Glutamatergic neuron (in vitro differentiated cells): ENCODE results near the gene PI4KA. TPM values are rescaled to one million over a fixed set of nuclear protein-coding genes. Genes with fewer than 3 reads are reported as not detected.

Source experiments
- DNase-seq: peaks from one replicate; pipeline ENCODE4 v3.0.0; 2022
- H3K27ac Mint-ChIP-seq: one replicate; pipeline ENCODE4 v1.8.0; 2020; ENCODE audit warnings: mild to moderate bottlenecking, mixed read lengths, inconsistent platforms; ENCODE audit not compliant: unreplicated experiment
- H3K27me3 Mint-ChIP-seq: one replicate; pipeline ENCODE4 v1.8.0; 2020; ENCODE audit warnings: mild to moderate bottlenecking, moderate library complexity, mixed read lengths, inconsistent platforms; ENCODE audit not compliant: unreplicated experiment
- H3K36me3 Mint-ChIP-seq: one replicate; pipeline ENCODE4 v1.8.0; 2020; ENCODE audit warnings: mild to moderate bottlenecking, mixed read lengths, inconsistent platforms; ENCODE audit not compliant: unreplicated experiment
- H3K4me1 Mint-ChIP-seq: one replicate; pipeline ENCODE4 v1.8.0; 2020; ENCODE audit warnings: mild to moderate bottlenecking, low read depth, mixed read lengths, inconsistent platforms; ENCODE audit not compliant: unreplicated experiment
- H3K4me3 Mint-ChIP-seq: one replicate; pipeline ENCODE4 v1.8.0; 2020; ENCODE audit warnings: mild to moderate bottlenecking, mixed read lengths, inconsistent platforms; ENCODE audit not compliant: unreplicated experiment
- H3K9me3 Mint-ChIP-seq: one replicate; pipeline ENCODE4 v1.8.0; 2020; ENCODE audit warnings: mild to moderate bottlenecking, moderate library complexity, mixed read lengths, inconsistent platforms; ENCODE audit not compliant: unreplicated experiment
- total RNA-seq: library from RNA; stranded (reverse); fragmentation: NEBNext Ultra II Directional; extraction: Animal tissue kit (Norgen Biotek cat#: 25700); gene quantifications from one replicate; pipeline ENCODE4 v1.2.1, GENCODE V29; 2021; ENCODE audit not compliant: unreplicated experiment
- TF ChIP-seq, protein P1 (sequence below): fragments of 200-600 bp; sonication (generic); IDR thresholded peaks from one replicate; pipeline ENCODE4 v1.5.0; 2021; ENCODE audit not compliant: partially characterized antibody, unreplicated experiment

Gene PI4KA
- total RNA-seq, 1 donor from 2014 or later, result 165 TPM

DNA sequence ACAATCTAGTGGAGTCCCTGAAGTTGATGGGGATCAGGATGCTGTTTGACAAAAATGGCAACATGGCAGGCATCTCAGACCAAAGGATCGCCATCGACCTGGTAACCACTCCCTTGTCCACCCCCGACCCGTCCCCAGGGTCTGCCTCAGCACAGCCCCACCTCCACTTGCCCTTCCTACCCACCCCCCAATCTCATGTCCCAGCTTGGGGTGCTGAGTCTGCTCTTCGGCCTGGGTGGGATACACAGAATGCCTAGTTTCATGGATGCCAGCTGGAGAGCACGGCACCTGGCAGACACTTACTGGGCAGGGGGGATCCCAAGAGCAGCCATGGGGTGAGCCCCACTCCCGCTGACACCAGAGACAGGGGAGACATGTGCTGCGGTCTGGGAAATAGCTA lies 72.6 kb downstream of the PI4KA start:
- Mint-ChIP-seq H3K27ac (no peak overlapping the region), H3K9me3 (peaks cover 4% of the 10 kb centered on the region), H3K27me3 (peaks cover 9% of the 10 kb centered on the region), H3K4me3 (no peak overlapping the region), H3K4me1 (peaks cover 16% of the 10 kb centered on the region), H3K36me3 (peaks cover 5% of the 10 kb centered on the region)
- DNase-seq, result no peak
- TF ChIP-seq, protein P1, sequence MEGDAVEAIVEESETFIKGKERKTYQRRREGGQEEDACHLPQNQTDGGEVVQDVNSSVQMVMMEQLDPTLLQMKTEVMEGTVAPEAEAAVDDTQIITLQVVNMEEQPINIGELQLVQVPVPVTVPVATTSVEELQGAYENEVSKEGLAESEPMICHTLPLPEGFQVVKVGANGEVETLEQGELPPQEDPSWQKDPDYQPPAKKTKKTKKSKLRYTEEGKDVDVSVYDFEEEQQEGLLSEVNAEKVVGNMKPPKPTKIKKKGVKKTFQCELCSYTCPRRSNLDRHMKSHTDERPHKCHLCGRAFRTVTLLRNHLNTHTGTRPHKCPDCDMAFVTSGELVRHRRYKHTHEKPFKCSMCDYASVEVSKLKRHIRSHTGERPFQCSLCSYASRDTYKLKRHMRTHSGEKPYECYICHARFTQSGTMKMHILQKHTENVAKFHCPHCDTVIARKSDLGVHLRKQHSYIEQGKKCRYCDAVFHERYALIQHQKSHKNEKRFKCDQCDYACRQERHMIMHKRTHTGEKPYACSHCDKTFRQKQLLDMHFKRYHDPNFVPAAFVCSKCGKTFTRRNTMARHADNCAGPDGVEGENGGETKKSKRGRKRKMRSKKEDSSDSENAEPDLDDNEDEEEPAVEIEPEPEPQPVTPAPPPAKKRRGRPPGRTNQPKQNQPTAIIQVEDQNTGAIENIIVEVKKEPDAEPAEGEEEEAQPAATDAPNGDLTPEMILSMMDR, result no peak

DNA sequence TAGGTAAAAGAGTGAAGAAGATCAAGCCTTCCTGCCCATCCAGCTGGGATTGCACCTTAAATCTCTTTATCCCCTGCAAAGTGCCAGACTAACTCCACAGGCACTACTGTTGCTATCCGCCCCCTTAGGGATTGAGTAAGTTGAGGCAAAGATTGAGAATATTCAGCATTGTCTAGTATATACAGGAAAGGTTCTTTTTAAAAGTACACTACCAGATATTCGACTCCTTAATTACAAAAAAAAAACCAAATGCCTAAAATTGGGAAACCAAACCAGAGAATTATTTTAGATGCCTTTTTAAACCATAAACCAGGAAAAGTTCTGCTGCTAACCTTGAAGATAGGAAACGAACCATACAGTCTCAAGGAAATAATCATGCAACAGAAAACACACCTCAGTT lies 73.2 kb downstream of the PI4KA start:
- no peak for DNase-seq
- H3K4me3 Mint-ChIP-seq, result no peak overlapping the region
- peaks cover 5% of the 10 kb centered on the region for H3K36me3 Mint-ChIP-seq
- TF ChIP-seq, protein P1, result no peak
- H3K27ac Mint-ChIP-seq, result no peak overlapping the region
- H3K27me3 Mint-ChIP-seq, result peaks cover 8% of the 10 kb centered on the region
- H3K4me1 Mint-ChIP-seq, result peaks cover 16% of the 10 kb centered on the region
- peaks cover 4% of the 10 kb centered on the region for H3K9me3 Mint-ChIP-seq

DNA sequence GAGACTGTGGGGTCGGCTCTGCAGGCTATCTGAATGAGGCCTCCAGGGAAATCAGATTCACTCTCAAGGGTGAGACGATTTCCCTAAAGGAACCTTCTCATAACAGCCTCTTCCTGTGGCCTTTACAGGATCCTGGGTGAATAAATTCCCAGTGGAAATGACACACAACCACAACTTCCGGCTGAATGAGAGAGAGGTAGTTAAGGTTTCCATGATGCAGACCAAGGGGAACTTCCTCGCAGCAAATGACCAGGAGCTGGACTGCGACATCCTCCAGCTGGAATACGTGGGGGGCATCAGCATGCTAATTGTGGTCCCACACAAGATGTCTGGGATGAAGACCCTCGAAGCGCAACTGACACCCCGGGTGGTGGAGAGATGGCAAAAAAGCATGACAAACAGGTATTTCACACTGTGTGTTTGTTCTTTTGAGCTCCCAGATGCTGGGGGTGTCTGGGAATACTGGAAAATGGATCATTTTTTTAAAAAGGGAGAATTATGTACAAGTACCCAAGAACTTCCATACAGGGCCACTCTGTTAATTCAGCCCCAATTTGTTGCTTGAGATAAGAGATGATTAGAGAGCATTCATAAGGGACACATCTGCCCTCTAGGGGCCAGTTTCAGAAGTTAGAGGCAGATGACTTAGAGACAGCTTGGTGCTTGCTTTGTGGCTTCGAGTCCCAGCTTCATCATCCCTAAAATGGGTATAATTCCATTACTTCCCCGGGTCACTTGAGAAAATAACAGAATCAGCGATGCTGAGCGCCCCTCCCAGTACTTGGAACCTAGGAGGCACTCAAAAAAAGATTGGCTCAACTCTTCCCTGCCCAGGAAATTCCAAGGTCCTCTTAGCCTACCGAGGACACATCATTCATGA lies 74.5 kb downstream of the PI4KA start:
- no peak overlapping the region for H3K4me3 Mint-ChIP-seq
- no peak overlapping the region for H3K27ac Mint-ChIP-seq
- H3K27me3 Mint-ChIP-seq, result peaks cover 8% of the 10 kb centered on the region
- peaks cover 4% of the 10 kb centered on the region for H3K9me3 Mint-ChIP-seq
- H3K4me1 Mint-ChIP-seq, result peaks cover 16% of the 10 kb centered on the region
- peaks cover 5% of the 10 kb centered on the region for H3K36me3 Mint-ChIP-seq
- TF ChIP-seq, protein P1, result peak; percentile 44
- no peak for DNase-seq

DNA sequence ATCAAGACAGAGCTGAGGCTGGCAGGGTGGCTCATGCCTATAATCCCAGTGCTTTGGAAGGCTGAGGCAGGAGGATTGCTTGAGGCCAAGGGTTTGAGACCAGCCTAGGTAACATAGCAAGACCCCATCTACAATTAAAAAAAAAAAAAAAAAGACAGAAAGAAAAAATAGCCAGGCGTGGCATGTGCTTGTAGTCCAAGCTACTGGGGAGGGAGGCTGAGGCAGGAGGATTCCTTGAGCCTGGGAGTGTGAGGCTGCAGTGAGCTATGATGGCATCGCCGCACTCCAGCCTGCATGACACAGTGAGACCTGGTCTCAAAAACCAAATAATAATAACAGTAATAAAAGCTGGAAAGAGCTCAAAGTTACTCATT lies 75.3 kb downstream of the PI4KA start:
- Mint-ChIP-seq H3K27ac (no peak overlapping the region), H3K9me3 (peaks cover 1% of the 10 kb centered on the region), H3K27me3 (peaks cover 8% of the 10 kb centered on the region), H3K4me3 (no peak overlapping the region), H3K4me1 (peaks cover 10% of the 10 kb centered on the region), H3K36me3 (no peaks in the 10 kb centered on the region)
- no peak for DNase-seq
- TF ChIP-seq, protein P1, result no peak

DNA sequence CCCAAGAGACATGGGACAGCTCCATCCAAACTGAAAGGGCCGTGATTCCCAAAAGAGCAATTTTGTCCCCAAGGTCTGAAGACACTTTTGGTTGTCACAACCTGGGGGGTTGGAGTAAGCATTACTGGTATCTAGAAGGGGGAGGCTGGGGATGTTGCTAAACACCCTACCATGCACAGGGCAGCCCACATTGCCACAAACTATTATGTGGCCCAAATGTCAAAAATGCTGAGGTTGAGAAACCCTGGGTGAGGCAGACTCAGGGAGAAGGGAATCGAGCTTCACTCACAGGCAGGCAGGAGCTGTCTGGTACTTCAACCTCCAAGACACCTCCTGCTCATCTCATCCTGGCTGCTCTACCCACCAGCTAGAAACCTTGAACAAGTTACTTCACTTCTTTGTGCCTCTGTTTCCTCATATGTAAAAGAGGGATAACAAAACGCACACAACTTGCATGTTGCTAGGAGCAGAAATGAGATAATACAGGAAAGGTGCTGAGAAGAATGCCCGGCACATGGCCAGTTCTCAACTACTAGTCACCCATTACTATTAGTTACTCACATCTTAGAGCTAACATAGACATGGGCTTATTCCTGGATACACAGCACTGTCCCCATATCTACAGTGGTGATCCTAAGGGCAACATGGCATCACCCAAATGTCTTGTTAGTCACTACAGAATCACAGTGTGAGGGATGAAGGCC lies 75.9 kb downstream of the PI4KA start:
- no peaks in the 10 kb centered on the region for H3K36me3 Mint-ChIP-seq
- TF ChIP-seq, protein P1, result no peak
- DNase-seq, result no peak
- H3K4me1 Mint-ChIP-seq, result peaks cover 10% of the 10 kb centered on the region
- H3K27ac Mint-ChIP-seq, result no peak overlapping the region
- peaks cover 8% of the 10 kb centered on the region for H3K27me3 Mint-ChIP-seq
- H3K4me3 Mint-ChIP-seq, result no peak overlapping the region
- peaks cover 1% of the 10 kb centered on the region for H3K9me3 Mint-ChIP-seq
